Upper lobe of left lung (tissue), 4 donors: Measurements from ENCODE around the gene INTS12.

Experiments used
- CTCF ChIP-seq, 6 experiments: fragments of 450-650 bp in 4 of 6; fragments of 200-600 bp in 2 of 6; sonication (generic) in 2 of 6; IDR thresholded peaks; one replicate each; pipeline ENCODE4 v1.5.1; 2016 to 2019; ENCODE audit warnings: antibody characterized with exemption in 6 of 6
- EP300 ChIP-seq, 4 donors: sonication (generic); formaldehyde crosslinking; IDR thresholded peaks; one replicate each; pipeline ENCODE4 v1.5.1; 2017; ENCODE audit warnings: antibody characterized with exemption in 4 of 4, control low read depth in 2 of 4
- POLR2A ChIP-seq, 4 donors: fragments of 450-650 bp; IDR thresholded peaks; one replicate each; pipeline ENCODE4 v1.5.1; 2016 to 2017; ENCODE audit warnings: antibody characterized with exemption in 4 of 4, mild to moderate bottlenecking in 2 of 4
- POLR2AphosphoS5 ChIP-seq, 2 donors: sonication (generic); formaldehyde crosslinking; IDR thresholded peaks; one replicate each; pipeline ENCODE4 v1.5.1; 2017; ENCODE audit warnings: antibody characterized with exemption in 2 of 2

- TF ChIP-seq CTCF (IDR thresholded peaks at IDR 0.05) (no peak), EP300 (IDR thresholded peaks at IDR 0.05) (no peak), POLR2A (IDR thresholded peaks at IDR 0.05) (no peak), POLR2AphosphoS5 (IDR thresholded peaks at IDR 0.05) (no peak)
Observed at GRCh38 chr4:105719204-105719603, 10.7 kb upstream of the INTS12 start.
